Neural cell (in vitro differentiated cells): ENCODE results near the gene FOXI3.

Experiments
- EP300 ChIP-seq: fragments of 450-650 bp; conservative IDR thresholded peaks from 2 replicates; pipeline ENCODE4 v1.6.1; 2014; ENCODE audit warnings: antibody characterized with exemption, mild to moderate bottlenecking, moderate library complexity; ENCODE audit not compliant: poor library complexity, severe bottlenecking
- EZH2 ChIP-seq: fragments of 200-600, 300-800 bp; shearing (Covaris generic), sonication (generic); IDR thresholded peaks from 2 replicates; pipeline ENCODE4 v1.6.1; 2014; ENCODE audit warnings: antibody characterized with exemption, low read length, borderline replicate concordance, mild to moderate bottlenecking; ENCODE audit not compliant: insufficient read depth, poor library complexity, severe bottlenecking
- MXI1 ChIP-seq: fragments of 450-650 bp; conservative IDR thresholded peaks from 2 replicates; pipeline ENCODE4 v1.6.1; 2014; ENCODE audit warnings: antibody characterized with exemption, mild to moderate bottlenecking; ENCODE audit not compliant: poor library complexity, severe bottlenecking
- POLR2AphosphoS5 ChIP-seq: IDR thresholded peaks from 2 replicates; pipeline ENCODE4 v1.6.1; 2012
- RAD21 ChIP-seq: fragments of 450-650 bp; conservative IDR thresholded peaks from 2 replicates; pipeline ENCODE4 v1.6.1; 2014; ENCODE audit warnings: antibody characterized with exemption, mild to moderate bottlenecking, moderate library complexity
- REST ChIP-seq: IDR thresholded peaks from 2 replicates; pipeline ENCODE4 v1.6.1; 2012; ENCODE audit warnings: borderline replicate concordance
- SMC3 ChIP-seq: fragments of 450-650 bp; conservative IDR thresholded peaks from 2 replicates; pipeline ENCODE4 v1.6.1; 2014; ENCODE audit warnings: antibody characterized with exemption, mild to moderate bottlenecking, moderate library complexity; ENCODE audit not compliant: poor library complexity
- TAF1 ChIP-seq: IDR thresholded peaks from 2 replicates; pipeline ENCODE4 v1.6.1; 2012; ENCODE audit warnings: low read depth
- TF ChIP-seq, protein P1 (sequence below): fragments of 450-650 bp; IDR thresholded peaks from 2 replicates; pipeline ENCODE4 v1.5.1; 2014; ENCODE audit warnings: antibody characterized with exemption, mild to moderate bottlenecking, moderate library complexity; ENCODE audit not compliant: poor library complexity, severe bottlenecking

DNA sequence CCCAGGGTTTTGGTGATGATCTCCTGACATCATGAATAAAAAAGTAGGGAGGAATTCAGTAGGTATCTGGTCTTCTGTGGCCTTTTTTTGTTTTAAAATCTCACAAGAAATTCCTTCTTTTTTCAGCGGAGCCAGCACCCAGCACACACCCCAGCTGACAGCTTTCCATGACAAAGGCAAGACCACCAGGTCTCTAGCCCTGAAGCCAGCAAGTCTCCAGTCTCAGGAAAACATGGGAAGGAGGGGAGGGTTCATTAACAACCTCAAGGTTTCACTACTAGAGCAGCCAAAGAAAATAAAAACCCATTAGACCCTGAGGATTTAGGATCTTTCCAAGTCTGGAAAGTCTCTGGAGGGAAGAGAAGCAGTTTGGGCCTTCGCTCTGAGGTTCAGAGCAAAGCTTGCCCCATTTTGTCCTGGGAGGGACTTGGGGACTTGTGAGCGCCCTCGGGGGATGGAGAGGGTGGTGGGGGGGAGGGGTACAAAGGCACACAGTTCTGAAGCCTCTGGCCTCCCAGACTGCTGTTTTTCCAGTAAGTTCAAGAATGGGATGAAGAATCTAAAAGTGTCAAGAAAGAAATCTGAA lies 9.0 kb downstream of the FOXI3 start:
- TF ChIP-seq, protein P1, sequence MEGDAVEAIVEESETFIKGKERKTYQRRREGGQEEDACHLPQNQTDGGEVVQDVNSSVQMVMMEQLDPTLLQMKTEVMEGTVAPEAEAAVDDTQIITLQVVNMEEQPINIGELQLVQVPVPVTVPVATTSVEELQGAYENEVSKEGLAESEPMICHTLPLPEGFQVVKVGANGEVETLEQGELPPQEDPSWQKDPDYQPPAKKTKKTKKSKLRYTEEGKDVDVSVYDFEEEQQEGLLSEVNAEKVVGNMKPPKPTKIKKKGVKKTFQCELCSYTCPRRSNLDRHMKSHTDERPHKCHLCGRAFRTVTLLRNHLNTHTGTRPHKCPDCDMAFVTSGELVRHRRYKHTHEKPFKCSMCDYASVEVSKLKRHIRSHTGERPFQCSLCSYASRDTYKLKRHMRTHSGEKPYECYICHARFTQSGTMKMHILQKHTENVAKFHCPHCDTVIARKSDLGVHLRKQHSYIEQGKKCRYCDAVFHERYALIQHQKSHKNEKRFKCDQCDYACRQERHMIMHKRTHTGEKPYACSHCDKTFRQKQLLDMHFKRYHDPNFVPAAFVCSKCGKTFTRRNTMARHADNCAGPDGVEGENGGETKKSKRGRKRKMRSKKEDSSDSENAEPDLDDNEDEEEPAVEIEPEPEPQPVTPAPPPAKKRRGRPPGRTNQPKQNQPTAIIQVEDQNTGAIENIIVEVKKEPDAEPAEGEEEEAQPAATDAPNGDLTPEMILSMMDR: no peak
- TF ChIP-seq EZH2: no peak
- TF ChIP-seq TAF1: no peak
- TF ChIP-seq POLR2AphosphoS5: no peak
- TF ChIP-seq REST: no peak
- no peak for TF ChIP-seq RAD21
- no peak for TF ChIP-seq EP300
- TF ChIP-seq MXI1: no peak
- TF ChIP-seq SMC3: no peak
